NCI-H1436 treated with DMSO at 0.1 percent for 48 hours (cell line): ENCODE results near the gene CCR7.

Experiments used
- DNase-seq: peaks from one replicate; lab custom pipeline; 2025; lab: John Stamatoyannopoulos, UW

Gene CCR7

GRCh38 chr17:40516581-40517285, 48.5 kb downstream of the CCR7 start:
- DNase-seq, result no peak

- no peak for DNase-seq
Observed at GRCh38 chr17:40515491-40516041, 49.7 kb downstream of the CCR7 start.

GRCh38 chr17:40515011-40515410, 50.3 kb downstream of the CCR7 start:
- no peak for DNase-seq

GRCh38 chr17:40514013-40514875, 51.0 kb downstream of the CCR7 start:
- DNase-seq, result no peak

- DNase-seq, result no peak
Observed at GRCh38 chr17:40511667-40512220, 53.5 kb downstream of the CCR7 start.

- DNase-seq, result no peak
Observed at GRCh38 chr17:40511136-40511535, 54.1 kb downstream of the CCR7 start.

GRCh38 chr17:40510328-40510648, 55.0 kb downstream of the CCR7 start:
- DNase-seq, result no peak

- DNase-seq, result no peak
Observed at GRCh38 chr17:40509626-40510327, 55.5 kb downstream of the CCR7 start.

- no peak for DNase-seq
Observed at GRCh38 chr17:40506786-40507185, 58.5 kb downstream of the CCR7 start.
